ENCODE measurements around the gene LRRFIP1. TPM values are rescaled to one million over a fixed set of nuclear protein-coding genes. Genes with fewer than 3 reads are reported as not detected.
A peak's percentile ranks its signal among the peaks of the same experiment; 100 is the strongest.

The LRRFIP1 gene
- total and polyA plus RNA-seq, 2 of the 13 experiments (the other 11 are each of a cell fraction or from before 2014, with no cell fraction given): 15.9 to 40.5 TPM

DNA sequence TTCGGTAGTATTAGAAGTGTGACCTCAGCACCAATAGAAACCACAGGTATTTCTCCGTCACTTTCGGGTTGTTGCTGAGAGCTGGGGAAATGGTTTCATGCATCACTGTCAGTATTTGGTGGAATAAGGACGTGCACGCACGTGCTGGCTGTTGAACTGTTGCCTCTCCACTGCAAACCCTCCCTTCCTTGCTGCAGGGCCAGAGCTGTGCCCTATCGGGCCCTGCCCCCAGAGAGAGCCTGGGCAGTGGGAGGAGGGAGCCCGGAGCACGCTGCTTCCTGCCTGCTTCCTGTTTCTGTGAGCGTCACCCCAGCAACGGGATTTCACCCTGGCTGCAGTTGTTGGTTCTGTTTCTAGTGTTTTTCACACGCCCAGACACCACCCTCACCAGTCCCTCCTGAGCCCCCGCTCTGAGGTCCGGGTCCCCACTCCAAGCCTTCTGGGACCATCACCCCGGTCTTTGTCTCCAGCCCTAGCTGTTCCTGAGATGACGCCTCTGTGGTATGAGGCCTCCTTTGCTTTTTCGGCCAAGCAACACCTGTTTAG lies 47.4 kb downstream of the LRRFIP1 start (continued):
- TF ChIP-seq, protein P1, sequence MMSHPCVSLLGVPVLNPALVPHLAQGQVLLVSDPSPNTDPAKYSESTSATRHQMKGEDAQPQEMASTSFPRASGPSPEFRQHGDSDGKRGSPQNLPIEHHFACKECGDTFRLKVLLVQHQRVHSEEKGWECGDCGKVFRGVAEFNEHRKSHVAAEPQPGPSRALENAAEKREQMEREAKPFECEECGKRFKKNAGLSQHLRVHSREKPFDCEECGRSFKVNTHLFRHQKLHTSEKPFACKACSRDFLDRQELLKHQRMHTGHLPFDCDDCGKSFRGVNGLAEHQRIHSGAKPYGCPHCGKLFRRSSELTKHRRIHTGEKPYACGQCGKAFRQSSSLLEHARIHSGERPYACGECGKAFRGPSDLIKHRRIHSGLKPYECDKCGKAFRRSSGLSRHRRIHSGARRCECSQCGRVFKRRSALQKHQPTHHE (CRISPR knock-in tag; IDR thresholded peaks at IDR 0.05; ENCODE audit: borderline replicate concordance): no peak
- TF ChIP-seq SPEN (CRISPR knock-in tag; IDR thresholded peaks at IDR 0.05; ENCODE audit: low read depth) (peak; percentile 73; the same call in 1 of the 2 replicates), ZNF253 (CRISPR knock-in tag; IDR thresholded peaks at IDR 0.05; ENCODE audit: borderline replicate concordance) (no peak), ZNF761 (CRISPR knock-in tag; conservative IDR thresholded peaks at IDR 0.05) (no peak), MIER2 (CRISPR knock-in tag; IDR thresholded peaks at IDR 0.05) (no peak), ZFP36L2 (CRISPR knock-in tag; IDR thresholded peaks at IDR 0.05) (no peak), ZNF543 (CRISPR knock-in tag; IDR thresholded peaks at IDR 0.05) (peak; percentile 37; the same call in 1 of the 2 replicates), ZNF331 (CRISPR knock-in tag; IDR thresholded peaks at IDR 0.05) (peak; percentile 70; the same call in 1 of the 2 replicates), ZNF879 (CRISPR knock-in tag; IDR thresholded peaks at IDR 0.05) (no peak), SIN3A (IDR thresholded peaks at IDR 0.05; ENCODE audit: borderline replicate concordance, low read depth, low read length) (peak; percentile 95; the same call in 1 of the 2 replicates), HIVEP1 (CRISPR knock-in tag; IDR thresholded peaks at IDR 0.05) (no peak), ARNT2 (CRISPR knock-in tag; IDR thresholded peaks at IDR 0.05; ENCODE audit: low read depth) (peak; percentile 66; the same call in 1 of the 2 replicates), SP4 (CRISPR knock-in tag; IDR thresholded peaks at IDR 0.05) (no peak; the same call in 1 of the 2 replicates), SIX4 (CRISPR knock-in tag; IDR thresholded peaks at IDR 0.05) (0 out of 2 replicates have a peak, but pooled peaks have one; percentile 14), MIER3 (CRISPR knock-in tag; IDR thresholded peaks at IDR 0.05; ENCODE audit: borderline replicate concordance) (0 out of 2 replicates have a peak, but pooled peaks have one; percentile 35), ZMYM4 (CRISPR knock-in tag; IDR thresholded peaks at IDR 0.05) (no peak; the same call in 1 of the 2 replicates), HHEX (CRISPR knock-in tag; IDR thresholded peaks at IDR 0.05) (peak; percentile 40; the same call in 1 of the 2 replicates), SMC3 (IDR thresholded peaks at IDR 0.05; ENCODE audit: low read length) (no peak), ATF7-NPFF (CRISPR knock-in tag; IDR thresholded peaks at IDR 0.05; ENCODE audit: low read depth) (peak; percentile 48; the same call in 1 of the 2 replicates)
- TF ChIP-seq, protein P2, sequence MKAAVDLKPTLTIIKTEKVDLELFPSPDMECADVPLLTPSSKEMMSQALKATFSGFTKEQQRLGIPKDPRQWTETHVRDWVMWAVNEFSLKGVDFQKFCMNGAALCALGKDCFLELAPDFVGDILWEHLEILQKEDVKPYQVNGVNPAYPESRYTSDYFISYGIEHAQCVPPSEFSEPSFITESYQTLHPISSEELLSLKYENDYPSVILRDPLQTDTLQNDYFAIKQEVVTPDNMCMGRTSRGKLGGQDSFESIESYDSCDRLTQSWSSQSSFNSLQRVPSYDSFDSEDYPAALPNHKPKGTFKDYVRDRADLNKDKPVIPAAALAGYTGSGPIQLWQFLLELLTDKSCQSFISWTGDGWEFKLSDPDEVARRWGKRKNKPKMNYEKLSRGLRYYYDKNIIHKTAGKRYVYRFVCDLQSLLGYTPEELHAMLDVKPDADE (CRISPR knock-in tag; IDR thresholded peaks at IDR 0.05): 0 out of 2 replicates have a peak, but pooled peaks have one; percentile 36
- TF ChIP-seq, protein P3, sequence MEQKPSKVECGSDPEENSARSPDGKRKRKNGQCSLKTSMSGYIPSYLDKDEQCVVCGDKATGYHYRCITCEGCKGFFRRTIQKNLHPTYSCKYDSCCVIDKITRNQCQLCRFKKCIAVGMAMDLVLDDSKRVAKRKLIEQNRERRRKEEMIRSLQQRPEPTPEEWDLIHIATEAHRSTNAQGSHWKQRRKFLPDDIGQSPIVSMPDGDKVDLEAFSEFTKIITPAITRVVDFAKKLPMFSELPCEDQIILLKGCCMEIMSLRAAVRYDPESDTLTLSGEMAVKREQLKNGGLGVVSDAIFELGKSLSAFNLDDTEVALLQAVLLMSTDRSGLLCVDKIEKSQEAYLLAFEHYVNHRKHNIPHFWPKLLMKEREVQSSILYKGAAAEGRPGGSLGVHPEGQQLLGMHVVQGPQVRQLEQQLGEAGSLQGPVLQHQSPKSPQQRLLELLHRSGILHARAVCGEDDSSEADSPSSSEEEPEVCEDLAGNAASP (CRISPR knock-in tag; IDR thresholded peaks at IDR 0.05; ENCODE audit: borderline replicate concordance): peak; percentile 27; the same call in 1 of the 2 replicates
- TF ChIP-seq, protein P4, sequence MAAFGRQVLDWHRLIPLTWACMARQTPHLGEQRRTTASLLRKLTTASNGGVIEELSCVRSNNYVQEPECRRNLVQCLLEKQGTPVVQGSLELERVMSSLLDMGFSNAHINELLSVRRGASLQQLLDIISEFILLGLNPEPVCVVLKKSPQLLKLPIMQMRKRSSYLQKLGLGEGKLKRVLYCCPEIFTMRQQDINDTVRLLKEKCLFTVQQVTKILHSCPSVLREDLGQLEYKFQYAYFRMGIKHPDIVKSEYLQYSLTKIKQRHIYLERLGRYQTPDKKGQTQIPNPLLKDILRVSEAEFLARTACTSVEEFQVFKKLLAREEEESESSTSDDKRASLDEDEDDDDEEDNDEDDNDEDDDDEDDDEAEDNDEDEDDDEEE (CRISPR knock-in tag; IDR thresholded peaks at IDR 0.05): no peak; the same call in 1 of the 2 replicates
- TF ChIP-seq, protein P5, sequence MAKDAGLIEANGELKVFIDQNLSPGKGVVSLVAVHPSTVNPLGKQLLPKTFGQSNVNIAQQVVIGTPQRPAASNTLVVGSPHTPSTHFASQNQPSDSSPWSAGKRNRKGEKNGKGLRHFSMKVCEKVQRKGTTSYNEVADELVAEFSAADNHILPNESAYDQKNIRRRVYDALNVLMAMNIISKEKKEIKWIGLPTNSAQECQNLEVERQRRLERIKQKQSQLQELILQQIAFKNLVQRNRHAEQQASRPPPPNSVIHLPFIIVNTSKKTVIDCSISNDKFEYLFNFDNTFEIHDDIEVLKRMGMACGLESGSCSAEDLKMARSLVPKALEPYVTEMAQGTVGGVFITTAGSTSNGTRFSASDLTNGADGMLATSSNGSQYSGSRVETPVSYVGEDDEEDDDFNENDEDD (CRISPR knock-in tag; IDR thresholded peaks at IDR 0.05; ENCODE audit: borderline replicate concordance): peak; percentile 74; the same call in 1 of the 2 replicates

All from HepG2 (cell line).